Stomach (tissue), 9 donors: ENCODE results near the gene CCDC106. TPM values are rescaled to one million over a fixed set of nuclear protein-coding genes. Genes with fewer than 3 reads are reported as not detected.

Experiments used
- DNase-seq, 2 donors: peaks; one replicate each; pipeline versions ENCODE4 v3.0.0 to v3.0.0-alpha.2; 2013 to 2019
- H3K27ac ChIP-seq, 5 donors: fragments of 200-600 bp in 4 of 5; sonication (generic) in 4 of 5; one replicate each; pipeline ENCODE4 v1.5.1; 2013 to 2019; ENCODE audit warnings: mild to moderate bottlenecking in 1 of 5, moderate library complexity in 1 of 5
- H3K27me3 ChIP-seq, 3 donors: fragments of 200-600 bp; sonication (generic); one replicate each; pipeline ENCODE4 v1.5.1; 2017 to 2019; ENCODE audit warnings: mixed run types in 1 of 3
- H3K36me3 ChIP-seq, 4 donors: fragments of 200-600 bp; sonication (generic); 1 replicate in 3 of 4; 2 replicates in 1 of 4; pipeline ENCODE4 v1.5.1; 2016 to 2019
- H3K4me1 ChIP-seq, 4 donors: fragments of 200-600 bp; sonication (generic); one replicate each; pipeline ENCODE4 v1.5.1; 2016 to 2019
- H3K4me3 ChIP-seq, 4 donors: fragments of 200-600 bp; sonication (generic) in 3 of 4; one replicate each; pipeline ENCODE4 v1.5.1; 2016 to 2019; ENCODE audit warnings: mild to moderate bottlenecking in 1 of 4
- H3K9me3 ChIP-seq, 4 donors: fragments of 200-600 bp; sonication (generic); one replicate each; pipeline ENCODE4 v1.5.1; 2016 to 2019
- EP300 ChIP-seq: sonication (generic); formaldehyde crosslinking; IDR thresholded peaks from one replicate; pipeline ENCODE4 v1.6.1; 2017; ENCODE audit warnings: antibody characterized with exemption
- POLR2A ChIP-seq, 4 donors: fragments of 450-650 bp; IDR thresholded peaks; one replicate each; pipeline ENCODE4 v1.6.1; 2016; ENCODE audit warnings: antibody characterized with exemption in 4 of 4, control low read depth in 2 of 4, mild to moderate bottlenecking in 1 of 4, moderate library complexity in 1 of 4
- POLR2AphosphoS5 ChIP-seq, 3 donors: sonication (generic); formaldehyde crosslinking; IDR thresholded peaks; one replicate each; pipeline ENCODE4 v1.6.1; 2016; ENCODE audit warnings: antibody characterized with exemption in 3 of 3
- WGBS, 5 donors: extraction: QIAGEN DNeasy Blood & Tissue Kit in 3 of 5; methylation state at CpG; one replicate each; pipeline versions ENCODE4 v1.1.5 to v1.1.7; 2013 to 2018; 5-methylcytosine and 5-hydroxymethylcytosine counted together
- intact Hi-C: fragments of 100-400 bp; cut with DNase I; formaldehyde crosslinking; loops from one replicate; pipeline ENCODE4 v1.15.1; 2023; ENCODE audit warnings: low total_unique reads
- polyA plus RNA-seq, 3 donors: library from polyadenylated mRNA; stranded (reverse); fragments of 200-250 nt; gene quantifications; one replicate each; pipeline ENCODE4 v1.2.3, GENCODE V29; 2013
- total RNA-seq, 5 donors: library from RNA; depleted of rRNA; stranded (reverse); fragments of >200 nt; gene quantifications; one replicate each; pipeline versions ENCODE4 v1.1.0 to v1.2.3, GENCODE V29; 2014 to 2016
- TF ChIP-seq, protein P1 (sequence below), 7 experiments: fragments of 450-650 bp in 4 of 7; fragments of 200-600 bp in 3 of 7; sonication (generic) in 3 of 7; IDR thresholded peaks; one replicate each; pipeline ENCODE4 v1.5.1; 2016 to 2019; ENCODE audit warnings: antibody characterized with exemption in 7 of 7, control low read depth in 2 of 7, mild to moderate bottlenecking in 1 of 7
- donor health status: healthy with polysubstance abuse.
- donor health status: Bipolar disorder and iron deficiency.
- donor health status: healthy.

Gene CCDC106
- total and polyA plus RNA-seq, 8 donors = 3.5 to 25.5 (median 13.7) TPM

DNA sequence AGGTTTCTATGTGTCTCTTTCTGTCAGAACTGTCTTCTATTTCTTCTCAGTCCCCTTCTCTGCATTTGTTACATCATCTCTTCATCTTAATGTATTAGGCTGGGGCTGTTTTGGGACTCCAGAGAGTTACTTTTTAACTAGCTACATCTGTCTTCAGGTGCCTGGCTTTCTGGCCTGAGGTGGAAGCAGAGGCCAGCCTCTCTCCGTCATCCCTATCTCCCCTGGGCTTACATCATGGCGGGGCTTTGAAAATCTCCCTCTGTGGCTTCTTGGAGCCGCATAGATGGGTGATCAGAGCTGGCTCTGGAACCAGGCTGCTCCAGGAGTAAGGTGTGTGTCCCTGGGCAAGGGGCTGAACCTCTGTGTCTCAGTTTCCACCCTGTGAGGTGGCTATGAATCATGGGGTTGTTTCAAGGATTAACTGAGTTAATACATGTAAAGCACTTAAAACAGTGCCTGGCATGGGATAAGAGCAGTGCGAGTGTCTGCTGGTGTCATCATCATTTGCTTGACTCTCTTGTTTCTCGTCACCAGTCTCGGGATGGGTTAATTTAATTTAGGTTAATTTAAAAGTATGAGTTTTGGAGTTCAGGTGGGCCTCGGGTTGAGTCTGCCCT lies 29.0 kb downstream of the CCDC106 start:
- no peaks in the 10 kb centered on the region for H3K9me3 ChIP-seq
- no peaks in the 10 kb centered on the region for H3K27me3 ChIP-seq
- intact Hi-C loops = no loop called here
- H3K36me3 ChIP-seq = peaks cover 36 to 73% (median 67%) of the 10 kb centered on the region in 4 donors
- H3K27ac ChIP-seq = peak overlapping the region; percentile 89 to 95 (median 92)
- no peak for DNase-seq
- peak overlapping the region; percentile 22 to 98 (median 76) for H3K4me3 ChIP-seq
- no peak for TF ChIP-seq POLR2AphosphoS5 (IDR thresholded peaks at IDR 0.05)
- no peak for TF ChIP-seq EP300
- TF ChIP-seq POLR2A (IDR thresholded peaks at IDR 0.05) = no peak
- H3K4me1 ChIP-seq = peaks cover 59 to 92% (median 83%) of the 10 kb centered on the region in 4 donors
- WGBS, 5 donors = 35 to 52% (median 43%) methylated on average over 7 of the region's 7 CpGs

DNA sequence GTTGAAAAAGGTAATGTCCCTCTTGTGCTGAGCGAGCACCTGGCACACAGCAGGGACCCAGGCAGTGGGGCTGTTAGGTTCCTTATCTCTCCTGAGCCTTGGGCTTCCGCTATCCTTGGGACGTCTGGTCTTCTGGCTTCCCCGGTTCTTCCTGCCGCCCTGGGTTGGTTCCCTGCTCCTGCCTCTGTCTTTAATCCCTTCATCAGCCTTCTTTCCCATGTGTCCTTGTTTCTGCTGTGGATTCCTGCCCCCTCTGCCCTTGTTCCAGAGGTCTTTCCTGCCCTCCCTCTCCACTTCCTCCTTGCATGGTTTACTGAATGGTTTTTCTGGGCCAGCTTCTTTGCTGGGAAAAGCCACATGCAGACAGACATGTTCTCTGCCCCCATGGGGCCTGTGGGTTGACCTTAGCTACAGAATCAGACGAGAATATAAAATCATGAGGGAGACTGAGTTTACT lies 29.6 kb downstream of the CCDC106 start:
- 16 to 48% (median 36%) methylated on average over 6 of the region's 6 CpGs for WGBS, 5 donors
- Histone ChIP-seq H3K4me3 (peak overlapping the region; percentile 22 to 98 (median 76)), H3K27ac (peak overlapping the region; percentile 67 to 95 (median 92)), H3K9me3 (no peaks in the 10 kb centered on the region), H3K4me1 (peaks cover 65 to 93% (median 86%) of the 10 kb centered on the region in 4 donors), H3K27me3 (no peaks in the 10 kb centered on the region), H3K36me3 (peaks cover 42 to 73% (median 68%) of the 10 kb centered on the region in 4 donors)
- TF ChIP-seq, protein P1, sequence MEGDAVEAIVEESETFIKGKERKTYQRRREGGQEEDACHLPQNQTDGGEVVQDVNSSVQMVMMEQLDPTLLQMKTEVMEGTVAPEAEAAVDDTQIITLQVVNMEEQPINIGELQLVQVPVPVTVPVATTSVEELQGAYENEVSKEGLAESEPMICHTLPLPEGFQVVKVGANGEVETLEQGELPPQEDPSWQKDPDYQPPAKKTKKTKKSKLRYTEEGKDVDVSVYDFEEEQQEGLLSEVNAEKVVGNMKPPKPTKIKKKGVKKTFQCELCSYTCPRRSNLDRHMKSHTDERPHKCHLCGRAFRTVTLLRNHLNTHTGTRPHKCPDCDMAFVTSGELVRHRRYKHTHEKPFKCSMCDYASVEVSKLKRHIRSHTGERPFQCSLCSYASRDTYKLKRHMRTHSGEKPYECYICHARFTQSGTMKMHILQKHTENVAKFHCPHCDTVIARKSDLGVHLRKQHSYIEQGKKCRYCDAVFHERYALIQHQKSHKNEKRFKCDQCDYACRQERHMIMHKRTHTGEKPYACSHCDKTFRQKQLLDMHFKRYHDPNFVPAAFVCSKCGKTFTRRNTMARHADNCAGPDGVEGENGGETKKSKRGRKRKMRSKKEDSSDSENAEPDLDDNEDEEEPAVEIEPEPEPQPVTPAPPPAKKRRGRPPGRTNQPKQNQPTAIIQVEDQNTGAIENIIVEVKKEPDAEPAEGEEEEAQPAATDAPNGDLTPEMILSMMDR (IDR thresholded peaks at IDR 0.05) = no peak
- peak in 1 of 3 donors; percentile 14 for TF ChIP-seq POLR2AphosphoS5 (IDR thresholded peaks at IDR 0.05)
- no peak for TF ChIP-seq EP300
- DNase-seq = peak; percentile 43 to 67
- intact Hi-C loops = no loop called here

DNA sequence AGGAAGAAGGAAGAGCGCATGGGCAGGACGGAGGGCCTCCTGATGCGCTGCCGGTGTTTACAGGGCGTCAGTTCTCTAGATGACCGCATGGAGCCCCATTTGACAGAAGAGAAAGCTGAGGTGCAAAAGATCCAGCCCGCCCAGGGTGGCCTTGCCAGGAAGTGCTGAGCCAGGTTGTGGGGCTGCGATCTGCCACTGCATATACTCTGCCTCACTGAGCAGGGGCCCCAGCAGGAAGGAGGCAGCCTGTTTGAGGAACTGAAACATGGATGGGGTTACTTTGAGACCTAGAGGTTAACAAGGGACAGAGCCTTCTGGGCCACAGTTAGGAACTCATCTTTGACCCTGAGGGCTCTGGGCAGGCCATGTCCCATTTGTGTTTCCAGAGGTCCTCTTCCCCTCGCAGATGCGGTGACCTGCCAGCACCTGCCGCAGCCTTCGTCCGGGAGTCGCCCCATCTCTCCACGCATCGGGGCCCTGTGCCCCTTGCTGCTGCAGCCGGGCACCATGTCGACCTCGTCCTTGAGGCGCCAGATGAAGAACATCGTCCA lies 30.2 kb downstream of the CCDC106 start:
- H3K27ac ChIP-seq = peak overlapping the region; percentile 67 to 95 (median 92)
- peaks cover 71 to 94% (median 88%) of the 10 kb centered on the region in 4 donors for H3K4me1 ChIP-seq
- intact Hi-C loops = no loop called here
- no peaks in the 10 kb centered on the region for H3K27me3 ChIP-seq
- H3K9me3 ChIP-seq = no peaks in the 10 kb centered on the region
- 65 to 79% (median 75%) methylated on average over 14 to 21 of the region's 21 CpGs for WGBS, 5 donors
- TF ChIP-seq EP300 (no peak), POLR2AphosphoS5 (IDR thresholded peaks at IDR 0.05) (no peak), POLR2A (IDR thresholded peaks at IDR 0.05) (no peak)
- TF ChIP-seq, protein P1 (IDR thresholded peaks at IDR 0.05) = no peak
- H3K4me3 ChIP-seq = peak overlapping the region in 3 of 4 donors; percentile 22 to 81 (median 70)
- DNase-seq = peak; percentile 43 to 61
- H3K36me3 ChIP-seq = peaks cover 46 to 75% (median 68%) of the 10 kb centered on the region in 4 donors

DNA sequence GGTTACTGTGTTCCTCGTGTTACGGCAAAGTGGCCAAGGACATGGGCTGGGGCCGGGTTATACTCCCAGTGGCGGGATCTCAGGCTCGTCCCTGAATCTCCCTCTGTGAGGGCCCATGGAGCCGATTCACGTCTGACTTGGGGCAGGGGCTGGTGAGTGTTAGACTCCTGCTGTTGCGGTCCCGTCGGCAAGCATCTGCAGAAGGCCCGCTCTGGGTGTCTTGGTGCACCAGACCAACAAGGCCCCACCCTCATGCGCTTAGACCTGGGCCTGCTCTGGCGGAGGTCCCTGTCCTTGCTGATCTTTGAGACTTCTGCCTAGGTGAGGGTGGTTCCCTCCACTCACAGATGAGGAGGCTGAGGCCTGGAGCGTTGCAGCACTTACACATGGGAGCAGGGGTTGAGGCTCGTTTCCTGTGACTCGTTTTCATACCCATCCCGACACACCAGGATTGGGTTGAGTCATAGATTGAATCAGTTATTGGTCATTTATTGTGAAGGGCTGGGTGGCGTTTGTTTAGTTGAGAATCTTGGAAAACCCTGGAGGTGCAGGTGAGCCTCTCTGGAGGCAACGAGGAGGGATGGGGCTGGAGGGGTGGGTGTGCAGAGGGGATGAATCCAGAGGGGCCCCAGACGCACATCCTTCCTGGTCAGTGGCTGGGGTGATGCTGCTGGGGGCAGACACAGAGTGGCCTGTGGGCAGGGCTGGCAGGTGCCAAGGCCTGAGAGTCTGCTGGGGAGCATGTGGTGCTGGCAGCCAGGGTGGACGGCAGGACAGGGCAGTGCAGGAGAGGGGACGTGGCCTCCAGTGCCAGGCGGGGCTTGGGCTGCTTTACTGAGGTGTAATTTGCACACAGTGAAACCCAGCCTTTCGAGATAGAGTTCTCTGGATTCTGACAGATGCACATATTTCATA lies 31.6 kb downstream of the CCDC106 start:
- H3K36me3 ChIP-seq = peaks cover 42 to 74% (median 68%) of the 10 kb centered on the region in 4 donors
- WGBS, 5 donors = 63 to 80% (median 68%) methylated on average over 13 to 24 of the region's 24 CpGs
- no peaks in the 10 kb centered on the region for H3K9me3 ChIP-seq
- H3K4me3 ChIP-seq = peak overlapping the region in 1 of 4 donors; percentile 81
- TF ChIP-seq EP300 (no peak), POLR2A (IDR thresholded peaks at IDR 0.05) (no peak), POLR2AphosphoS5 (IDR thresholded peaks at IDR 0.05) (no peak)
- TF ChIP-seq, protein P1 (IDR thresholded peaks at IDR 0.05) = no peak
- H3K4me1 ChIP-seq = peaks cover 68 to 93% (median 86%) of the 10 kb centered on the region in 4 donors
- intact Hi-C loops = no loop called here
- H3K27ac ChIP-seq = peak overlapping the region; percentile 20 to 94 (median 57)
- no peak for DNase-seq
- no peaks in the 10 kb centered on the region for H3K27me3 ChIP-seq
